Sciatic nerve (tissue), 2 donors: ENCODE measurements around the gene GAR1. TPM values are rescaled to one million over a fixed set of nuclear protein-coding genes. Genes with fewer than 3 reads are reported as not detected.
"Not testable (repeated sequence)": the region's sequence is repeated elsewhere in the genome, so short reads cannot be mapped to it uniquely, and the experiment has no call there.

Source experiments
- ATAC-seq: fragments of 200-7000 bp; cut with Tn5 transposase; one replicate; pipeline ENCODE4 v1.9.1; 2020; ENCODE audit warnings: mild to moderate bottlenecking, moderate library complexity
- DNase-seq: peaks from one replicate; pipeline ENCODE4 v3.0.0-alpha.2; 2020; ENCODE audit warnings: low spot score
- intact Hi-C: fragments of 100-400 bp; cut with DNase I; formaldehyde crosslinking; loops from one replicate; pipeline ENCODE4 v1.14.2; 2022
- total RNA-seq: library from RNA; stranded (reverse); fragmentation: NEBNext Ultra II Directional; extraction: Animal tissue kit (Norgen Biotek cat#: 25700); gene quantifications from one replicate; pipeline ENCODE4 v1.2.1, GENCODE V29; 2021
- donor health status: DM: no; HTN: no; CAD: no.
- donor health status: DM: no; HTN: no; CAD: no.

The GAR1 gene
- total RNA-seq, 1 donor from 2014 or later = 15.4 TPM

- no peak for DNase-seq
- intact Hi-C loops = loop anchor here (10.0 kb wide), 1 partner anchor 409 kb away; no protein-coding TSS in a partner anchor
- no peak for ATAC-seq
Measured at GRCh38 chr4:109833756-109834155, 18.2 kb downstream of the GAR1 start.

GRCh38 chr4:109836985-109837384, 21.4 kb downstream of the GAR1 start:
- DNase-seq (no peak), ATAC-seq (no peak)
- intact Hi-C loops = loop anchor here (10.0 kb wide), 1 partner anchor 412 kb away; no protein-coding TSS in a partner anchor

- intact Hi-C loops = no loop called here
- DNase-seq (no peak), ATAC-seq (no peak)
Measured at GRCh38 chr4:109846395-109847098, 31.0 kb downstream of the GAR1 start.

- ATAC-seq (no peak), DNase-seq (no peak)
- intact Hi-C loops = no loop called here
Measured at GRCh38 chr4:109847896-109848442, 32.4 kb downstream of the GAR1 start, which contains the start of gene LRIT3. Gene LRIT3, plus strand, starts transcription at chr4:109848107. Its CDS starts 95 bp downstream, at chr4:109848202.

- intact Hi-C loops = no loop called here
- ATAC-seq = no peak
- DNase-seq = no peak
Measured at GRCh38 chr4:109848501-109848900, 32.9 kb downstream of the GAR1 start.

- DNase-seq = no peak
- intact Hi-C loops = no loop called here
- no peak for ATAC-seq
Measured at GRCh38 chr4:109850601-109851000, 35.0 kb downstream of the GAR1 start.

- intact Hi-C loops = not testable (repeated sequence)
Measured at GRCh38 chr4:109859426-109860300, 44.1 kb downstream of the GAR1 start.

GRCh38 chr4:109861271-109861670, 45.7 kb downstream of the GAR1 start:
- intact Hi-C loops = no loop called here
- no peak for DNase-seq
- ATAC-seq = no peak

More at GRCh38 chr4:109859426-109860300, 44.1 kb downstream of the GAR1 start:
- ATAC-seq, DNase-seq: not testable (repeated sequence)

- intact Hi-C loops = no loop called here
- DNase-seq (no peak), ATAC-seq (no peak)
Measured at GRCh38 chr4:109861916-109862511, 46.5 kb downstream of the GAR1 start.

- intact Hi-C loops = no loop called here
- no peak for ATAC-seq
- no peak for DNase-seq
Measured at GRCh38 chr4:109864134-109864533, 48.6 kb downstream of the GAR1 start.

- DNase-seq (no peak), ATAC-seq (no peak)
- intact Hi-C loops = no loop called here
Measured at GRCh38 chr4:109870061-109870460, 54.5 kb downstream of the GAR1 start.

- intact Hi-C loops = no loop called here
- DNase-seq (no peak), ATAC-seq (no peak)
Measured at GRCh38 chr4:109872065-109872464, 56.5 kb downstream of the GAR1 start.

- ATAC-seq = no peak
- intact Hi-C loops = no loop called here
Measured at GRCh38 chr4:109872950-109873656, 57.5 kb downstream of the GAR1 start.

GRCh38 chr4:109873791-109874514, 58.4 kb downstream of the GAR1 start:
- intact Hi-C loops = no loop called here
- ATAC-seq (no peak), DNase-seq (no peak)

More at GRCh38 chr4:109872950-109873656, 57.5 kb downstream of the GAR1 start:
- DNase-seq = no peak
